Urothelium cell line (cell line): ENCODE data around the gene YJEFN3.

ENCODE experiments used
- DNase-seq: peaks from one replicate; pipeline ENCODE4 v3.0.0; 2011; ENCODE audit warnings: low spot score, mixed read lengths
- FAIRE-seq: peaks from 2 replicates; lab custom pipeline; 2011; peaks lifted over from hg19 to GRCh38; lab: Jason Lieb, UNC

YJEFN3 gene

DNA sequence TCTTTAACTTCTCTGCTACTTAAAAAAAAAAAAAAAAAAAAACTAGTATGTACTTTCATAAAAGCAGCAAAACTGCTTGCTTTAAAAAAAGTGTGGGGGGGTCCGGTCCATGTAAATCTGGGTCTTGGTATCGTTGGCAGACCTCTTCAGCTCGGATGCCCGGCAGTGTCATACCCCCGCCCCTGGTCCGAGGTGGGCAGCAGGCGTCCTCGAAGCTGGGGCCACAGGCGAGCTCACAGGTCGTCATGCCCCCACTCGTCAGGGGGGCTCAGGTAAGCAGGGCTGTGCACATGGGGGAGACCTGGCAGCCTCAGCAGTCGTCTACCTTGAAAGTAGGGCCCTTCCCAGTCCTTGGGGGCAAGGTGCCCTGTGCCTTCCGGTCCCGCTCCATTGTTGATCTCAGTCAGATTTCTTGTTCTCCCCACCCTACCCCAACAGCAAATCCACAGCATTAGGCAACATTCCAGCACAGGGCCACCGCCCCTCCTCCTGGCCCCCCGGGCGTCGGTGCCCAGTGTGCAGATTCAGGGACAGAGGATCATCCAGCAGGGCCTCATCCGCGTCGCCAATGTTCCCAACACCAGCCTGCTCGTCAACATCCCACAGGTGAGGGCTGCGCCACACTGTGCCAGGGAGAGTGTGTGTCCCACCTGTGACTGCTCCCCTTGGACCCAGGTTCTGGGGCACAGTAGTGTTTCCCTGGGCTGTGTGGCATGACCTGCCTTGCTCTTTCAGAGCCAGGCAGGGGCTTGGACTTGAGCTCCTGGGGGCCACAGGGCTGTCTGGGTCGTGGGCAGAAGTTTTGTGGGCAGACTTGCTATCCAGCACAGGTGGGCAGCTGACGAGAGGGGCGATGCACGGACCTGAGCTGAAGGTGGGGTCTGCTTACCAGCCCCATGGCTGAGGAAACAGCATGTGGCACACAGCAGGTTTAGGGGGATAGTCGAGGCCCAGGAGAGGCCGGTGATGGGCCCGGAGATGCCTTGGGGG lies 32.8 kb upstream of the YJEFN3 start:
- FAIRE-seq (no peak), DNase-seq (no peak)

DNA sequence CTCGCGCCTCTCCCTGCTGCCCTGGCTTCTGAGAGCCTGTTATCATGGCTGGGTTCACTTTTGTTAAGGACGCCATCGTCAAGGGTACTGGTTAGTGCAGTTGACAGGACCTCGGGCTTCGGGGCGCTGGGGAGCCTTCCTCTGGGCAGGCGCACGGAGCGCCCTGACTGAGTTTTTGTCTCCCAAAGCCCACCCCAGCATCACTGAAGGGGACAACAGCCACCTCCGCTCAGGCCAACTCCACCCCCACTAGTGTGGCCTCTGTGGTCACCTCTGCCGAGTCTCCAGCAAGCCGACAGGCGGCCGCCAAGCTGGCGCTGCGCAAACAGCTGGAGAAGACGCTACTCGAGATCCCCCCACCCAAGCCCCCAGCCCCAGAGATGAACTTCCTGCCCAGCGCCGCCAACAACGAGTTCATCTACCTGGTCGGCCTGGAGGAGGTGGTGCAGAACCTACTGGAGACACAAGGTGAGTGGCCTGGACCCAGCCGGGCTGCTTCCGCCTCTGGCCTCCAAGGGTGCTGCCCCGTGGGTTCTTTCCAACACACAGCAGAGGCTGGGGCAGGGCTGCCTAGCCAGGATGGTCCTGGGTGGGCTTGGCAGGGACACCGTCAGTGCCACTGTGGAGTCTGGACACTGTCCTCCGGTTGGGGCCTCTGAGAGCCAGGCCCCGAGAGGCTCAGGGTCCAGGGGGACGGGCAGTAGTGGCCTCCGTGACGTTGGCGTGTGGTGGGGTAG lies 30.3 kb upstream of the YJEFN3 start:
- DNase-seq (no peak), FAIRE-seq (no peak)

DNA sequence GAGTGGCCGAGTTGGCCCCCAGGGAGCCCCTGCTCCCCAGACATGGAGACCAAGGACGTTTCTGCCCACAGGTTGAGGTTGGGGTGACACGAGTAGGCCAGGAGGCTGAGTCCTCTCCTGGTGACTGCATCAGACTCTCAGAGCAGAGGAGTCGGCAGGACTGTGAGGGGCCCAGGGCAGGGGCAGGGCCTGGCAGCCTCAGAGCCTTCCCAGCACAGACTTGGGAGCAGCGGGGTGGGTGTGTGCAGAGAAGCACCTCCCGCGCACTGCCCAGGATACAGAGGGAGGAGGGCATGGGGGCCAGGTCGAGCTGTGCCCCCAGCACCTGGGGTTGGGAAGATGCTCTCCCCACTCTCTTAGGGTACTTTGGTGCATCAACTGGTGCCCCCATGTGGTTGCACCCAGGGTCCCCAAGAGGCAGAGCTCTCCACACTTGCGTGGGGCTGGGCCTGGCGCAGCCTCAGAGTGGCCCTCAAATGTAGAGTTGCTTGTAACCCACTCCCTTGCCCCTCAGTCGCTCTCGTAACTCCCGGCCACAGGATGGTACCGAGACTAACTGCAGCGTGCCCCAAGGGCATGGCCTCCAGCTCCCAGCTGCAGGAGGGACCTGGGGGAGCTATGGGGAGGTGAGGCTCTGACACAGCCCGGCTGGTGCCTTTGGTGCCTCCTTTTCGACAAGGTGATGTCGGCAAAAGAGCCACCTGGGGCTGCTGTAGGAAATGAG lies 29.3 kb upstream of the YJEFN3 start:
- DNase-seq = no peak
- no peak for FAIRE-seq

GRCh38 chr19:19500975-19501644 lies 27.6 kb upstream of the YJEFN3 start:
- DNase-seq = no peak
- no peak for FAIRE-seq

- FAIRE-seq (no peak), DNase-seq (no peak)
Measured at GRCh38 chr19:19501798-19502197, 26.9 kb upstream of the YJEFN3 start.

DNA sequence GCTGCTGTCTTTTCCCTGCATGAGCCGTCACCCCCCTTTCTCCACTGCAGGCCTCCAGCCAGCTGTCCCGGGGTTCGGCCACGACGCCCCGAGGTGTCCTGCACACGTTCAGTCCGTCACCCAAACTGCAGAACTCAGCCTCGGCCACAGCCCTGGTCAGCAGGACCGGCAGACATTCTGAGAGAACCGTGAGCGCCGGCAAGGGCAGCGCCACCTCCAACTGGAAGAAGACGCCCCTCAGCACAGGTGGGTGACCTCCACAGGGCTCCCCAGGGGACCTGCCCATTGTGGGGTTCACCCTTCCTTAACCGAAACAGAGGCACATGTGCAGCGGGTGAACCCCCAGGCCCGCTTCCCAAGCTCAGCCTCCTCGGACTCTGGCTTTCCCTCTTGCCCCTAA lies 26.4 kb upstream of the YJEFN3 start:
- FAIRE-seq (no peak), DNase-seq (no peak)

GRCh38 chr19:19502808-19503602 lies 25.7 kb upstream of the YJEFN3 start:
- no peak for DNase-seq
- FAIRE-seq = no peak

GRCh38 chr19:19504754-19505668 lies 23.7 kb upstream of the YJEFN3 start:
- DNase-seq (no peak), FAIRE-seq (no peak)

- DNase-seq (no peak), FAIRE-seq (no peak)
Measured at GRCh38 chr19:19505669-19506326, 22.9 kb upstream of the YJEFN3 start.

DNA sequence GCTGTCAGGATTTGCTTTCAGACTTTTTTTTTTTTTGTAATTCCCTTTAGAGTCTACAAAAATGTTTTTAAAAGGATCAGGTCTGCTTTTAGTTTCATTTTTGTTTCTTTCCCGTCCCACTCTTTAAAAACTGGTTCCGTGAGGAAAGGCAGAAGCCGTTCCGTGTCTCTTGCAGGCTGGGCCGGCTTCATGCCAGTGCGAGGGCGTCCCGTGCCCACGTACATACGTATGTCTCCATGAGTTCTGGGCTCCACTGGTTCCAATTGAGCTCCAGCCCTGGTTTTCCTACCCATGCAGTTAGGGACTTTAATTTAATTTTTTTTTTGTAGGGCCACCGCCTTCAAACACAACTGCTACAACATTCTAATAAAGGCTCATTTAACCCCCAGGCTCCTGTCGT lies 22.1 kb upstream of the YJEFN3 start:
- FAIRE-seq = no peak
- no peak for DNase-seq

GRCh38 chr19:19507354-19507753 lies 21.4 kb upstream of the YJEFN3 start:
- FAIRE-seq (no peak), DNase-seq (no peak)

- no peak for DNase-seq
Measured at GRCh38 chr19:19508217-19508616, 20.5 kb upstream of the YJEFN3 start.

GRCh38 chr19:19510432-19510831 lies 18.3 kb upstream of the YJEFN3 start:
- DNase-seq = no peak
- no peak for FAIRE-seq

More at GRCh38 chr19:19508217-19508616, 20.5 kb upstream of the YJEFN3 start:
- no peak for FAIRE-seq

GRCh38 chr19:19513682-19514081 lies 15.0 kb upstream of the YJEFN3 start:
- DNase-seq (no peak), FAIRE-seq (no peak)

- FAIRE-seq (no peak), DNase-seq (no peak)
Measured at GRCh38 chr19:19514215-19514657, 14.5 kb upstream of the YJEFN3 start.

- no peak for DNase-seq
- FAIRE-seq = no peak
Measured at GRCh38 chr19:19514881-19515641, 13.7 kb upstream of the YJEFN3 start, which contains the start of gene TSSK6. TSSK6 (minus strand) TSS chr19:19515548; CDS start chr19:19515427, 121 bp downstream.
